Stimulated activated CD4-positive, alpha-beta T cell treated with anti-CD3 and anti-CD28 coated beads, Interleukin-2, amount 100 ng/mL, for 48 hours (primary cell): ENCODE data around the gene DPH7.
"Not testable (repeated sequence)": the region's sequence is repeated elsewhere in the genome, so short reads cannot be mapped to it uniquely, and the experiment has no call there.

Source experiments
- DNase-seq, 2 donors: peaks; one replicate each; pipeline ENCODE4 v3.0.0-alpha.2; 2020

Gene DPH7

GRCh38 chr9:137516144-137516917 lies 62.4 kb downstream of the DPH7 start:
- DNase-seq: no peak

- no peak for DNase-seq
Measured at GRCh38 chr9:137515338-137515724, 63.4 kb downstream of the DPH7 start.

- no peak for DNase-seq
Measured at GRCh38 chr9:137514691-137515337, 63.9 kb downstream of the DPH7 start.

GRCh38 chr9:137513801-137514570 lies 64.7 kb downstream of the DPH7 start:
- DNase-seq: not testable (repeated sequence)

DNA sequence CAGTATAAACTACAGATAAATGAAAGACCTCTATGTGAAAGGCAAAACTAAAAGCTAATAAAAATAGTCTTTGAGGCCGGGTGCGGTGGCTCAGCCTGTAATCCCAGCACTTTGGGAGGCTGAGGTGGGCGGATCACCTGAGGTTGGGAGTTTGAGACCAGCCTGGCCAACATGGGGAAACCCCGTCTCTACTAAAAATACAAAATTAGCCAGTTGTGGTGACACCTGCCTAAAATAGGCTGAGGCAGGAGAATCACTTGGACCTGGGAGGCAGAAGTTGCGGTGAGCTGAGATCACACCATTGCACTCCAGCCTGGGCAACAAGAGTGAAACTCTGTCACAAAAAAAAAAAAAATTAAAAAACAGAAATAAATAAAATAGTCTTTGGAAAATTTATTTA lies 65.6 kb downstream of the DPH7 start:
- DNase-seq: not testable (repeated sequence)

- DNase-seq: no peak
Measured at GRCh38 chr9:137511758-137512463, 66.8 kb downstream of the DPH7 start.

DNA sequence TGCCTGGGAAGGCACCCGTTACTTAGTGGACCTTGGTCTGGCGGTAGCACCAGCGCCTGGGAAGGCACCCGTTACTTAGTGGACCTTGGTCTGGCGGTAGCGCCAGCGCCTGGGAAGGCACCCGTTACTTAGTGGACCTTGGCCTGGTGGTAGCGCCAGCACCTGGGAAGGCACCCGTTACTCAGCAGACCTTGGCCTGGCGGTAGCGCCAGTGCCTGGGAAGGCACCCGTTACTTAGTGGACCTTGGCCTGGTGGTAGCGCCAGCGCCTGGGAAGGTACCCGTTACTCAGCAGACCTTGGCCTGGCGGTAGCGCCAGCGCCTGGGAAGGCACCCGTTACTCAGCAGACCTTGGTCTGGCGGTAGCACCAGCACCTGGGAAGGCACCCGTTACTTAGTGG lies 67.6 kb downstream of the DPH7 start:
- DNase-seq: not testable (repeated sequence)

DNA sequence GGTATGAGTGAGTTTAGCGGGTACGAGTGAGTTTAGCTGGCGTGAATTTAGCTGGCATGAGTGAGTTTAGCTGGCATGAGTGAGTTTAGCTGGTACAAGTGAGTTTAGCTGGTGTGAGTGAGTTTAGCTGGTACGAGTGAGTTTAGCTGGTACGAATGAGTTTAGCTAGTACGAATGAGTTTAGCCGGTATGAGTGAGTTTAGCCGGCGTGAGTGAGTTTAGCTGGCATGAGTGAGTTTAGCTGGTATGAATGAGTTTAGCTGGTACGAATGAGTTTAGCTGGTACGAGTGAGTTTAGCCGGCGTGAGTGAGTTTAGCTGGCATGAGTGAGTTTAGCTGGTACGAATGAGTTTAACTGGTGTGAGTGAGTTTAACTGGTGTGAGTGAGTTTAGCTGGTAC lies 69.5 kb downstream of the DPH7 start:
- DNase-seq: no peak

GRCh38 chr9:137506702-137507171 lies 72.0 kb downstream of the DPH7 start:
- no peak for DNase-seq

DNA sequence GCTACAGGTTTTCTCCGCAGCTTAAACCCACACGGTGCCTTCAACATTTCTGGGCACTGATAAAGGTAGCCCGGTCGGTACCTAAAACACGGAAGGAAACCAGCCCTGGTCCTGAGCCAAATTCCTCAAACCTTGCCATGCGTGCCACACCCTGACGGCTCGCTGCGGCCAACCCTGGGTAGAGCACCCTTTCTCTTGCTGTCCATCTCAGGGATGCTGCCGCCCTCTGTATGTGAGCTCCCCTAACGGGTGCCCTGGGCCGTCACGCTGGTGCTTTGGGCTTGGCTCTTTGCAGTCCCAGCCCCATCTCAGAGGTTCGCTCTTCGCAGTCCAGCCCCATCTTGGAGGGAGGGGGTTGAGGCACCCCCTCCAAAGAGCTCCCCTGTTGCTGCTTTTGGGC lies 72.5 kb downstream of the DPH7 start:
- DNase-seq: no peak

DNA sequence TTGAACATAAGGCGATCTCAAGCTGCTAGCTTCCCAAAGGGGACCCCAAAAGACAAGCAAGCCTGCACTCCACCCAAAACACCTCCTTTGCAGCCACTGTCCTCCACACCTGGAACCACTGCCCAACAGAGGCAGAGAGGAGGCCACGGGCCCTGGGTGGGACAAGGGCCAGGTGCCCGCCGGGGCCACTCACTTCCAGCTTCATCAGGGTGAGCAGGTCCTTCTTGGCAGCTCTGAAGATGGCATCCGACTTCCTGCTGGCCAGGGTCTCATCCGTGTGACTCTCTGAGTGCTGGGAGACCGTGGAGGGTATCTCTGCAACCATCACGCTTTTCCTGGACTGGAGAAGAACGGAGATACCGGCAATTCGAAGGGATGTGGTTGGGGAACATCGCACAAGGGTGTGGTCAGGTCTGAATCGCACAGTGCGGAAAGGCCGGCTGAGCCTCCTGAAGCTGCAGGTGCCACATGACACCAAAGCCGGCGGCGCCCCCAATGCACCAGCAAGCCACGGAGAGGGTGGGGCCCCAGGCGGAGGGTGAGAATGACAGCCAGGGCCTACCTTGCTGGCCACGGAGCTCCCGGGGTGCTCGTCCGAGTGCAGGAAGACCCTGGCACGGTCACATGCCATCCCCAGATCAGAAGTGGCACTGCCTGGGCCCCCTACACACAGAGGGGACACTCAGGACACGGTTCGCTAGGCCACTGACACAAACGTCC lies 73.1 kb downstream of the DPH7 start:
- no peak for DNase-seq
